SK-N-MC (cell line): ENCODE measurements around the gene RPL31.

Experiments used
- EZH2 ChIP-seq: fragments of 200-600 bp; sonication (generic); IDR thresholded peaks from one replicate; pipeline ENCODE4 v1.6.1; 2017; ENCODE audit warnings: antibody characterized with exemption
- FOXP2 ChIP-seq: optimal IDR thresholded peaks from 2 replicates; pipeline ENCODE3; 2011; ENCODE audit warnings: mild to moderate bottlenecking, moderate library complexity; ENCODE audit not compliant: insufficient read depth; ENCODE audit errors: extremely low read length, control extremely low read depth

DNA sequence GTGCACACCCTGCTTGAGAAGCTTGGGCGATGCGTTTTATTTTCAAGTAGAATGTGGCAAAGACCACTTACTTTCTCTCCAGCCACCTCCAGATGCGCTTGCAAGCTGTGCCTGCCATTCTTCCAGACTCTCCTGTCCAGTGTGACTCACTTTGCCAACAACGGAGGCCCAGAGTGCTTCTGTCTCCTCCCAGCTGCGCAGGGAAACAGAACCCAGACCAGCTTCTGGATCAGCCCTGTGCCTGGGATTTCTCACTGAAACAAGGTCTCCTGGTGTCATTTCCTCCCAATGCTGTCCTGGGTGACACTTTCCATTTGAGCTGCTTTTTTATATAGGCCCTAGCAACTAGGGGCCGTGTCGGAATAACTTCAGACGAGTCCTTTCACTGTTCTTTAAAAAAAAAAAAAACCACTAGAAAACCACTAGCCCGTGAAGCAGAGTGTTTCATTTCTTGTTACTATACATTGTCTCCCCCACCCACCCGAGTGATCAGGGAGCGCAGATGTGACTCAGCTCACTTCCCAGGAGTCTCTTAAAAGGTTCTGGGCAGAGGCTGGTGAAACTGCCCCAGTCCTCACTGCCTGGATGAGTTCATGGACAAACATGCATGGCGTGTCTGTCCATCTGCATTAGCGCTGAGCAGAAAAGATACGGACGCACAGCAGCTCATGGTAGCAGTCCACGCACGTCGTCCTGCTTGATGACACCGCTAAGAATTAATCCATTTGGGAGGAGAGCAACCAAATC is 25.3 kb upstream of the RPL31 start:
- TF ChIP-seq FOXP2 (no peak), EZH2 (no peak)
